A549 (cell line): Measurements from ENCODE around the gene BAHCC1.

Experiments used
- EP300 ChIP-seq, 2 experiments: fragments of >200 bp; sonication (Bioruptor Twin); formaldehyde crosslinking; IDR thresholded peaks; 2 replicates in 1 of 2; 3 replicates in 1 of 2; pipeline ENCODE4 v1.6.1; 2016 to 2017
- MAFK ChIP-seq: fragments of 450-650 bp; IDR thresholded peaks from 2 replicates; pipeline ENCODE4 v1.6.1; 2014; ENCODE audit not compliant: partially characterized antibody
- POLR2A ChIP-seq: IDR thresholded peaks from 2 replicates; pipeline ENCODE4 v1.6.1; 2012; ENCODE audit warnings: mild to moderate bottlenecking, low read length
- RFX5 ChIP-seq: fragments of 450-650 bp; IDR thresholded peaks from 2 replicates; pipeline ENCODE4 v1.7.1; 2014; ENCODE audit warnings: antibody characterized with exemption, mild to moderate bottlenecking, moderate library complexity
- SMC3 ChIP-seq: fragments of >200 bp; sonication (Bioruptor Twin); formaldehyde crosslinking; IDR thresholded peaks from 3 replicates; pipeline ENCODE4 v1.6.1; 2018; ENCODE audit warnings: inconsistent platforms
- TF ChIP-seq, protein P1 (sequence below): IDR thresholded peaks from 2 replicates; pipeline ENCODE4 v1.6.1; 2012
- TF ChIP-seq, protein P2 (sequence below): fragments of >200 bp; sonication (Bioruptor Twin); formaldehyde crosslinking; IDR thresholded peaks from 3 replicates; pipeline ENCODE4 v1.5.1; 2016

DNA sequence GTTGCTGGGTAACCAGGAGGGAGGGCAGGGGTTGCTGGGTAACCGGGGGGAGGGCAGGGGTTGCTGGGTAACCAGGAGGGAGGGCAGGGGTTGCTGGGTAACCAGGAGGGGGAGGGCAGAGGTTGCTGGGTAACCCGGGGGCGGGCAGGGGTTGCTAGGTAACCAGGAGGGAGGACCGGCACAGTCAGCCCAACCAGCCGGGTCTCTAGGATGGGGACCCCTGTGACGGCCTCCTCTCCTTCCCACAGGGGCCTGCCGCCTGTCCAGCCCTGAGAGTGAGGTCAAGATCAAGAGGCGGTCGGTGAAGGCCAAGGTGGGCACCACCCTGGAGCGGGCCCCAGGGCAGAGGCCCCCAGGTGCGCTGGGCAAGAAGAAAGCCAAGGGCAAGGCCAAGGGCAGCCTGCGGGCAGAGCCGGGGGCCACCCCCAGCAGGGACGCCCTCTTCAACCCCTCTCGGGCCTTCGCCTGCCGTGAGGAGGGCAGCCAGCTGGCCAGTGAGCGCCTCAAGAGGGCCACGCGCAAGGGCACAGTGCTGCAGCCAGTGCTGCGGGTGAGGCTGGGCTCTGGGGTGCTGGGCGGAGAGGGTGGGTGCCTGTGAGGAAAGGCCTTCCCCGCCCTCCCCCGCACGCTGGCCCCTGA is 62.8 kb downstream of the BAHCC1 start:
- TF ChIP-seq, protein P1, sequence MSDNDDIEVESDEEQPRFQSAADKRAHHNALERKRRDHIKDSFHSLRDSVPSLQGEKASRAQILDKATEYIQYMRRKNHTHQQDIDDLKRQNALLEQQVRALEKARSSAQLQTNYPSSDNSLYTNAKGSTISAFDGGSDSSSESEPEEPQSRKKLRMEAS: no peak
- no peak for TF ChIP-seq POLR2A
- TF ChIP-seq, protein P2, sequence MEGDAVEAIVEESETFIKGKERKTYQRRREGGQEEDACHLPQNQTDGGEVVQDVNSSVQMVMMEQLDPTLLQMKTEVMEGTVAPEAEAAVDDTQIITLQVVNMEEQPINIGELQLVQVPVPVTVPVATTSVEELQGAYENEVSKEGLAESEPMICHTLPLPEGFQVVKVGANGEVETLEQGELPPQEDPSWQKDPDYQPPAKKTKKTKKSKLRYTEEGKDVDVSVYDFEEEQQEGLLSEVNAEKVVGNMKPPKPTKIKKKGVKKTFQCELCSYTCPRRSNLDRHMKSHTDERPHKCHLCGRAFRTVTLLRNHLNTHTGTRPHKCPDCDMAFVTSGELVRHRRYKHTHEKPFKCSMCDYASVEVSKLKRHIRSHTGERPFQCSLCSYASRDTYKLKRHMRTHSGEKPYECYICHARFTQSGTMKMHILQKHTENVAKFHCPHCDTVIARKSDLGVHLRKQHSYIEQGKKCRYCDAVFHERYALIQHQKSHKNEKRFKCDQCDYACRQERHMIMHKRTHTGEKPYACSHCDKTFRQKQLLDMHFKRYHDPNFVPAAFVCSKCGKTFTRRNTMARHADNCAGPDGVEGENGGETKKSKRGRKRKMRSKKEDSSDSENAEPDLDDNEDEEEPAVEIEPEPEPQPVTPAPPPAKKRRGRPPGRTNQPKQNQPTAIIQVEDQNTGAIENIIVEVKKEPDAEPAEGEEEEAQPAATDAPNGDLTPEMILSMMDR: no peak
- TF ChIP-seq RFX5: no peak
- TF ChIP-seq MAFK: no peak
- no peak for TF ChIP-seq SMC3
- TF ChIP-seq EP300 (IDR thresholded peaks at IDR 0.05): no peak
